Measurements from ENCODE around the gene TRPM2. TPM values are rescaled to one million over a fixed set of nuclear protein-coding genes. Genes with fewer than 3 reads are reported as not detected.

Gene TRPM2
- total and polyA plus RNA-seq, 2 donors (not counting 3 experiments of a cell fraction or from before 2014, with no cell fraction given) = not detected

- H4K20me1 ChIP-seq (replicated peaks; ENCODE audit: control insufficient read depth, extremely low read depth, insufficient read depth, low read length) = no peaks in the 10 kb centered on the region
- TF ChIP-seq POLR2A (IDR thresholded peaks at IDR 0.05; ENCODE audit: low read depth, low read length) (no peak), MYC (IDR thresholded peaks at IDR 0.05; ENCODE audit: low read depth, low read length) (no peak), GATA2 (IDR thresholded peaks at IDR 0.05; ENCODE audit: insufficient read depth, insufficient read length, low read depth, low read length) (no peak), JUN (IDR thresholded peaks at IDR 0.05; ENCODE audit: borderline replicate concordance, insufficient read depth, insufficient read length, low read depth) (no peak), POLR2AphosphoS5 (IDR thresholded peaks at IDR 0.05; ENCODE audit: insufficient read depth, low read depth, low read length) (no peak), MAX (IDR thresholded peaks at IDR 0.05; ENCODE audit: insufficient read depth, insufficient read length) (no peak), EZH2 (IDR thresholded peaks at IDR 0.05; ENCODE audit: borderline replicate concordance, low read depth, low read length, severe bottlenecking) (no peak), CTCF (IDR thresholded peaks at IDR 0.05; ENCODE audit: extremely low read depth in 1 of 2, insufficient read depth in 1 of 2, low read depth in 1 of 2, low read length in 2 of 2) (no peak), FOS (IDR thresholded peaks at IDR 0.05; ENCODE audit: borderline replicate concordance, insufficient read depth, low read length) (no peak)
- H3K4me3 ChIP-seq (replicated peaks in 1 of 3; ENCODE audit: insufficient read depth in 1 of 3, low read depth in 1 of 3, low read length in 3 of 3) = peak overlapping the region in 1 of 3 experiments; percentile 12
- H3K9me1 ChIP-seq (replicated peaks; ENCODE audit: control insufficient read depth, extremely low read depth, insufficient read depth, low read length) = no peaks in the 10 kb centered on the region
- CTCF ChIA-PET = no interaction called here
- no peak for DNase-seq (ENCODE audit: low read depth, low spot score)
- H3K27ac ChIP-seq (ENCODE audit: insufficient read depth, low read depth, low read length) = no peak overlapping the region
- H3K79me2 ChIP-seq (ENCODE audit: control insufficient read depth, insufficient read depth, low read length) = no peaks in the 10 kb centered on the region
- H3K9ac ChIP-seq (replicated peaks; ENCODE audit: extremely low read depth, insufficient read depth, low read length) = no peak overlapping the region
- H3K27me3 ChIP-seq (ENCODE audit: control insufficient read depth in 2 of 2, insufficient read depth in 2 of 2, low read length in 2 of 2) = no peaks in the 10 kb centered on the region
- H2AFZ ChIP-seq (ENCODE audit: low read depth, low read length) = no peak overlapping the region
- dilution Hi-C loops (cut with MboI; ENCODE audit: extremely low pct_ligation_motif_present, low sequenced_read_pairs) (no loop called here), intact Hi-C loops (cut with micrococcal nuclease) (no loop called here)
- no peak overlapping the region for H3K4me2 ChIP-seq (ENCODE audit: insufficient read depth, low read length)
- FAIRE-seq = no peak
- H3K36me3 ChIP-seq (ENCODE audit: control insufficient read depth in 2 of 2, extremely low read depth in 1 of 2, insufficient read depth in 2 of 2, low read length in 2 of 2) = no peaks in the 10 kb centered on the region
- BruUV-seq (replicated peaks) = no TSS peak
- H3K9me3 ChIP-seq (replicated peaks; ENCODE audit: control insufficient read depth, insufficient read depth, low read length) = no peaks in the 10 kb centered on the region
- POLR2A ChIA-PET = no interaction called here
- H3K4me1 ChIP-seq (ENCODE audit: control insufficient read depth, extremely low read depth, insufficient read depth, low read length) = no peaks in the 10 kb centered on the region
These were observed 132.9 kb downstream of the TRPM2 start for GRCh38 chr21:44486302-44486701.

All from endothelial cell of umbilical vein (primary cell).